Stimulated activated CD4-positive, alpha-beta T cell treated with anti-CD3 and anti-CD28 coated beads, Interleukin-12 subunit alpha, Interleukin-12 subunit beta, amount 100 ng/mL, for 48 hours (primary cell): Measurements from ENCODE around the gene ZNF608.

ENCODE experiments used
- DNase-seq, 3 donors: peaks; one replicate each; pipeline ENCODE4 v3.0.0-alpha.2; 2020; ENCODE audit warnings: low read depth in 2 of 3, low spot score in 1 of 3

Gene ZNF608

GRCh38 chr5:124739634-124740025 lies 6.8 kb downstream of the ZNF608 start:
- no peak for DNase-seq

DNA sequence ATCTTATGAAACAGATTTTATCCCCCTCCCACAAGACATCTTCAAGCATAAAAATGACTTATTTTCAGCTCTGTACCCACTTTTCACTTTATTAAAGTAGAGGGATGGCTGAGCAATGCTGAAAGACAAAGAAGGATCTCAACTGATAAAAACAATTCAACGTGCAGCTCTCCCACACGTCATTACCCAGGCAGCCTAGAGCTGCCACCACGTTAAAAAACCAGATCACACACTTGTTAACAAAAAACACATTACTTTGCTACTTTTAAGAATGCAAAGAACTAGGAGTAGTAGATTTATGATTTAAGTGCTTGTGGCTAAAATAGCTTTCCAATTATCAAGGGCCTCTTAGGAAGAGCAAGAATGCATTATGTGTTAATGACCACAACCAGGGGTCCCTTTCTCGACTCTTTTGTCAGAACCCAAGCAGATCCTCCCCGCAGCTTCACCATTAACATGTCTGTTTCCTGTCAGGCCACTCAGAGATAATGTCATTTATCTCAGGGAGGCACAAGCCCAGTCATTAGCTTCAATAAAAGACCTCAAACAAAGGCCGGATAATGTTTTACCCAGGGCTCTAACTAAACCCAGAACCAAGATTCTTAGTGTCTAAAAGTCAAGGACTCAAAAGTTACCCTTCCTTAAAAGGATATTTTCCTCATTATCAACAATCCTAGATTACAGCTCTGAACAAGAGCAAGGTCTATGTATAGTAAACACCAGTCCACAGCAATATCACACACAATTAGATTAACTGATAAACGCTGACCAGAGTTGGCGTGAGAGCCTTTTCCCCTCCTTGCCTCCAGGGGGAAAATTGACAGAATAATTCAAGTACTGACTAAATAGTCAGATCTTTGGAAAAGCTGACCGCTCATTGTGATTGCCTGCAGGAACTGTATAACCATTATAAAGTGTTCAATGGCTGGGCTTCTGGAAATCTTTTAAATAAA lies 7.5 kb downstream of the ZNF608 start:
- DNase-seq, result no peak

GRCh38 chr5:124737651-124738050 lies 8.8 kb downstream of the ZNF608 start:
- DNase-seq, result no peak

DNA sequence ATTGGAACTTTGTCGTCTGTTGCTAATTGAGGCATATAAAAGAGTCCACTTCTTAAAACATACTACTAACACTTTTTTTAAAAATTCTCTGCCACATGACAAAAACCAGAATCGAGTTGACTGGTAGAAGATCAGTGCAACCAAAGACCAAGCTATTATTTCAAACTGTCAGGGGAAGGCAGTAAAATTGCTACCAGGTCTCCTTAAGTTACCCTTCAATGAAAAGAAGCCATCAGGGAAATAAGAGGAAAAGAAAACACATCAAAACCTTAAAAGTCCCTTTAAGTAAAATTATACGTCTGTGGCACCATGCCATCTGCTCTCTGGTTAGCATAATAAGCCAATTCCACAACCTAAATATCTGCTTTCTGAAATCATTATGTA lies 9.6 kb downstream of the ZNF608 start:
- no peak for DNase-seq

DNA sequence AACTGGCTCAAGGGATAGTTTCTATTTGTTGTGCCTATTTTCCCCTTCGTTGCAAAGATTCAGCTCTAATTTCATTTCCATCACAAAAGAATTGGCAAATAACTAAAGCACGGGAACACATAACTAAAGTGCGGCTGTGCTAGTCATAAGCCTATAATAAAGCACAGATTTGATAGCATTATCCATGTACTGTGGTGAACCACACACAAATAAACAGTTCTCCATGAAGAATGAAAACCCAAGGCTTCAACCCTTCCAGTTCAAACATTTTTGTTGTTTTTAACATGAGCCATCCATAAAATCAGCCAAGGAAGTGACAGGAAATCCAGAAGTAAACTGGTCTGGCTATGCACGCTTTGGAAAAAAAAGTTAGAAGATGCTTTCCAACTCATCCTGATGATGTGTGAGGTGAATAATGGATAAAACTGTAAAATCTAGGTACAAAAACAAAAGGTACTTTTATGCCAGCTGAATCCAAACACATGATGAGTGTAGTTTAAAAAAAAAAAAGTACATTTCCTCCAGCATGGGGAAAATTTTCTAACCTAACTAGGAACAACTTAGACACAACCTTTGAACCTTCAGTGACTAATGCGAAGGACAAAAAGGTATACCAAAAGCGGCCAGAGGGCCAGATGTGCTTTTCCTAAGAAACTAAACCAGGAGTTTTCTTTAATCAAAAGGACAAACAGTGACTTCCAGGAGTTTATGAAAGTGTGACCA lies 10.2 kb downstream of the ZNF608 start:
- no peak for DNase-seq

DNA sequence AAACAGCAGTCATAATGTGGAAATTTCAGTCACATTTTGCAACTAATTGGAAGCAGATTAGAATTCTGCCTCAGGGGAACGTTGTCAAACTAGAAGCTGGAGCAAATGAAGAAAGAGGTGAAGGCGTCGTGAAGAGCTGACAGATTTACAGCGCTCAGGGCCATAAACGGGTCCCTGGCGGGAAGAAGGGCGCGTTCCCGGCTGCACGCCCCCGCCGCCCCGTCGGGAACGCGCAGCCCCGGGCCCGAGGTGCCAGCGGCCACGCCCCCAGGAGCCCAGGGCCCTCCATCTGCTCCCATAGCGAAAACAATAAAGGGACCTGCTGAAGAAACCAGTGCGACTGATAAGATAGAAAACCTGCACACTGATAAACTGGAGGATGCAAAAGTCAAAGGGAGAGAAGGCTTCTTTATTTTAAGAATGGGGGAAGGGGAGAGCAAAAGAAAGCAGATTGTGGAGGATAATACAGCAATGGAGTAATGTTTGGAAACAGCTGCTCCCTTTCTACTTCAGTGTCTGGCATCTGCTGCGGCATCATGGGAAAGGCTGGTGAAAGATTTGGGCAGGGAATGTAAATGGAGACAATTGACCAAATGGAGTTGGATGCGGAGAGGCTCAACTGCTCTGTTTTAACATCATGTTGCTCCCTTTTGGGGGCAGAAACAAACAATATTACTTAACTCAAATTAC lies 11.1 kb downstream of the ZNF608 start:
- no peak for DNase-seq

DNA sequence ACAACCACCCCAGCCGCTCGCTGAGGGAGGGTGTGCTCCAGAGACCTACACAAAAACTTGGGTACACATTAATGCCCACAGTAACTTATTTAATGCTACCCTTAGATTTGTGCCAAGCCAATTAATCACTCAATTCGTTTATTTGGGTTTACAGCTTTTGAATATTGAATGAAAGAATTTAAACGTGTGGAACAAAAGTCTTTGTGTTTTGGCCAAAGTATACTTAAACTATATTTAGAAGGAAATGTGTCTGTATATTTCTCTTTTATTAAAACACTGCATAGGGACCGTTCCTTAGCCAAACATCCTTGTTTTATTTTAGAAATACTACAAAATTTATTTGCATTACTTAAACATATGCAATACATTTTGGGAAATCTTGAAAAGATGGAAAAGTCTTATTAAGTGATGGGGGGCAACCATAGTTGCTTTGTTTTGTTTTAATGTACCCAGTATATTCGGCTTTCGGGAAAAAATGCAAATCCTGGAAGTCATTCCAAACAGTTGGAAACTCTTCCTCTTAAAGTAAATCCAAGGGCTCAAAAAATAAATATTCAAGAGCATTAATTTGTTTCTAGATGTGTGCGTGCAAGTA lies 11.8 kb downstream of the ZNF608 start:
- no peak for DNase-seq

DNA sequence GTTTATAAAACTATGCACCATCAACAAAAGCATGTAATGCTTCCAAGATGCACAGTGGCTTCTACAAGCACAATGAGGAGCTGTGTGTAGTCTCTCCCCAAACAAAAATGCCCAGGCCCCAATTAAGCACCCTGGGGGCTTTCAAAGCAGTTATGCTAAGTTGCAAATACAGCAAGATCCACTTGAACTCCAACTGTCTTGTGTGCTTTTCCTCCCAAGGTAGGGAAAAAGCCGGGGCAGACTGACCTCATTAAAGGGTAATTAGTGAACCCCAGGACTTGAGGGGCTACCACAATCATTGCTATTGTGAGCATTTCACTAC lies 13.1 kb downstream of the ZNF608 start:
- no peak for DNase-seq

DNA sequence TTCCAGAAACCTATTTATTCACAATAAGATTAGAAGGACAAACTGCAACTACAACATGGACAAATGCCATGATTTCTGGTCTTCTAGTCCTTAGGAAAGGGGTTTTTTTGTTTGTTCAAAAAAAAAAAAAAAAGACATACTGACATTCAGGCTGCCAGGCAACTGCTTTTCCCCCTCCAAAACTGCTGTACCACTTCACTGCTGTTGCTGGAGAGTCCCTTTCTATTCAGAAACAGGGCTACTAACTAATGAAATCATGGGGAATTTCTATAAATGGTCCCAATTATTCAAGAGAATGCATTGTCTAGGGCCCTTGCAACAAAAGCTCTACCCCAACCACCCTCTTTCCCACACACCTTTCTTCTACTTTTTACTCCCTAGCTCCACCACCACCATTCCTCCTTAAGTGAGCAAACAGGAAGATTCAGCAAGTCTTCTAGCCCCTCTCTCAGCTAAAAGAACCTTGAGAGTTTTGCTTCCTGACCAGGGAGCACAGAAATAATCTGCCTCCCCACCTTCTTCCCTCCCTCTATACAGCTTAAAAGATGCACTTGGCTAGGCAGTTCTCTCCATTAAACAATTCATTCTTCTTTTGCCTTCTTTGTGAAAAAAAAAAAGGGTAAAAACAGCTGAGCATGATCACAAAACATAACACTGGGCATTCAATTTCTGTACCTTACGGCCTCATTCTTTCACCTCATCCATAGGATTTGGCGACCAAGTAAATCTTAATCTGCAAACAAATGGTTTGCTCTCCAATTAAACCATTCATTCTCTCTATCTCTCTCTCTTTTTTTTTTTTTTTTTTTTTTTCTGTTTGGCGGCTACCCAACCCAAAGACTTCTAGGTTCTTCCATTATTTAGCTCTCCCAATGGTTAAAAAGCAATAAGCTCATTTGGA lies 13.8 kb downstream of the ZNF608 start:
- DNase-seq, result no peak

DNA sequence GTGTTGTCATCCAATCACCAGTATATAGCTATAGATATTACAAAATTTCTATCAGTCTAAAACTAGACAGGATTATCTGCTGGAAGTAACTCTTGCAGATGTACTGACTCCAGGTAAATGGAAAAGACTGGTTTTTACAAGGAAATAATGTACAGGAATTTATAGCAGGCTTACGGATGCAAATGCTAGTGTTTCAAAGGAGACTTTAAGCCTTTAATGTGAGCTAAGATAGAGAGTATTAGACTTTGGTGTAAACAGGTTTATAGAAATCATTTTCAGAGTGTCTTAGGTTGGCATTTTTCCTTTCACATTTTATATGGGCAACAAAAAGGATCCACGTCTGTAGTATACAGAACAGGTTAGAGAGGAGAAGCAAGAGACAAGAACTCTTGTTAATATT lies 16.1 kb downstream of the ZNF608 start:
- DNase-seq, result no peak

- no peak for DNase-seq
These were observed 16.6 kb downstream of the ZNF608 start for GRCh38 chr5:124729720-124730359.

GRCh38 chr5:124728968-124729332 lies 17.5 kb downstream of the ZNF608 start:
- no peak for DNase-seq

DNA sequence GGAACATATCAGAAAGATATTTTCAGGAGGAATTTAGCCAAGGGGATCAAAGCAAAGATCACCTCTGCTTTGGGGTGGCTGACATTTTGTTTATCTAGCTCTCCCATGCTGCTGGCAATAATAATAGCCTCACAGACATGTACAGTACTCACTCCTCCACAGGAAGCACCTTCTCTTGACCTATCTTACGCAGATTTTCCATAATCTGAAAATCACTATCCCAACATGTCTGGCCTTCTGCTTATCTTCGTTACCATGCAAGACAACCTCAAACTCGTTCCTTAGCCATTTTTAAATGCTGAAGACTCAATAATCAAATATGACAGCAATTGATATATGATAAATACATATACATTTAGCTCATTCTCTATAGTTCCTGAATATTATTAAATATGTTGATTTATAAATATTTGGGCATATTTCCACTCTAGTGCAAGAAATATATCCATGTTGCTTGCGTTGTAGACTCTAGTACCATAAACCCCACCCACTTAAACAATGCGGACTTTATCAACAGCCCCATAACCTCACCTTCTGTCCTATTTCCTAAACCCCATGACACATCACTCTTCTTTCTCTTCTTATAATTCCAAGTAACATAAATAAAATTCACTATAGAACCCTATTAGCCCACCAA lies 18.0 kb downstream of the ZNF608 start:
- no peak for DNase-seq

DNA sequence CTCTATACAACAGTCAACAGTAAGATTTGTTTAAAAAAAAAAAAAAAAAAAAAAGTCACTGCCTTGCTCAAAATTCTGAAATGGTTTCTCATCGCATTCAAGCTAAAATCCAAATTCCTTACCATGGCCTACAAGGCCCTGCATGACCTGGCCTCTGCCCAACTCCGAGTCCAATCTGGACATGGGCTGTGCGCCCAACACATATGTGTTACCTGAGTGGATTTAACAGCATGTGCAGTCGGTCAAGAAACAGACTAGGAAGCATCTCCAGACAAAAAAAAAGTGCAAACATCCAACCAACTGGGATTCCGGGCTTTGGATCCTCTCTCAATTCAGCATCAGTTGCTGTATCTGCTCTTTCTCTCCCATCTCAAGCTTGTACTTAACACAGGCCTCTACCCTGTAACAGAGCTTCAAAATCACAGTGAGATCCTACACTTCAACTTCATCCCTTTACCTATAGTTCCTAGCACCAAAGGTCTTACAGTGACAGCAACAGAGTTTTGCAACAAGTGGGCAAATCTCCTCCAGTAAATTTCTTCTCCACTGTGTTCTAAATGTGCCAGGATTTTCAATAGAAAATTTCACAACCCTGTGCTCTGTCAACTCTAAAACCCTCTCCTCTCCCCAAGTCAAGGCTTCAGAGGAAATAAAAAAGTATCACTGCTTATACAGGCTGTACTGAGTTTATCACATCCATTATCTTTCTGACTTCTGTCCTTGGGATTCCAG lies 19.6 kb downstream of the ZNF608 start:
- DNase-seq, result no peak

DNA sequence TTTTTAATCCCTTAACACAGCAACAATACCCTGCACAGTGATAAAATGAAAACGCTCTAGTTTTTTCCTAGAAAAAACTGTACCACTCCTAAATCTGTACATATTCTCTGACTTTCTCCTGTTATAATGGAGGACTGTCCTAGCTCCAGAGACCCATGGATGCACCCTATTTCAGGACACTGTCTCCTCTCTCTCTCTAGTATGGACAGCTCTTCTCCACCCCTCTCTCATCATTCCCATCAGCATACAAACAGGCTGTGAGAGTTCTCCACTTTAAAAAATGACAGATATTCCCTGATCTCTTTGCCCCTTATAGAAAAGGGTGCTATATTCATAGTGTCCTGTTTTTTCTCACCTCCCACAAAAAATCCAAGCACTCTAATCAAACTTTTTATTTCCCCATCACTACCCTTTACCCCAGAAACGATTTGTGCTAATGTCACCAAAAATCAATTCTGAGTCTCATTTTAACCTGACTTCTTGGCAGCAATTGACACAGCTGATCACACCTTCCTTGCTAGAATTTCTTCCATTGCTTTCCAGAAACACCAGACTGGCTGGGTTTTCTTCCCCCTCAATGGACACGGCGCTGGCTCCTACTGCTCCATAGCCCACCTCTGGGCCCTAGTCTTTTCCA lies 20.7 kb downstream of the ZNF608 start:
- DNase-seq, result no peak

- no peak for DNase-seq
These were observed 21.4 kb downstream of the ZNF608 start for GRCh38 chr5:124725040-124725434.

GRCh38 chr5:124724357-124725039 lies 21.9 kb downstream of the ZNF608 start:
- DNase-seq, result no peak

DNA sequence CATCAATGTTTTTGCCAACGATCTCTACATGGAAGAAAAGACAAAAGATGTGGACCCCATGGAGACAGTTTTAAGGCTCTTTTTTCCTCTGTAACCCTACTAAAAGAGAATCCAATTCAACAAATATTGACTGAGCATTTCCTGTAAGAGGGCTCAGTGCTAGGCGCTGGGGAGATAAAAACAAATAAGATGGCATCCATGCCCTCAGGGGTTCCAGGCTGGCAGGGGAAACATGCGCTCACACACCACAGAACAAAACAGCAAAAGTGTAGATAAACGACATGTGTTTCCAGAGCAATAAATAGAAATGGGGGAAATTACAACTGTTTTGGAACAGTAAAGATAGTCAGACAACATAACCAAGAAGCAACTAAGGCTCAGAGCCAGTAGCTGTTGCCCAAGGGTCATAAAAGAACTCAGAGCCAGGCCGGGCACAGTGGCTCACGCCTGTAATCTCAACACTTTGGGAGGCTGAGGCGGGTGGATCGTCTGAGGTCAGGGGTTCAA lies 25.2 kb downstream of the ZNF608 start:
- DNase-seq, result no peak
